ENCODE measurements around the gene ZMYND10.

- TF ChIP-seq CTCF (IDR thresholded peaks at IDR 0.05) (no peak), POLR2A (IDR thresholded peaks at IDR 0.05) (no peak)
These were observed 19.4 kb downstream of the ZMYND10 start for GRCh38 chr3:50326182-50326541.
